A673 (cell line): ENCODE measurements around the gene SYCE1.
"Not testable (repeated sequence)": the region's sequence is repeated elsewhere in the genome, so short reads cannot be mapped to it uniquely, and the experiment has no call there.

Experiments used
- CTCF ChIP-seq: fragments of 300-800, 200-600 bp; sonication (generic); conservative IDR thresholded peaks from 2 replicates; pipeline ENCODE4 v1.5.1; 2017; ENCODE audit warnings: low read depth, mild to moderate bottlenecking, antibody characterized with exemption, low read length, moderate library complexity, mixed read lengths
- EZH2 ChIP-seq: fragments of 200-600 bp; sonication (generic); IDR thresholded peaks from 2 replicates; pipeline ENCODE4 v1.6.1; 2017; ENCODE audit warnings: borderline replicate concordance, low read depth, mild to moderate bottlenecking, mixed read lengths, antibody characterized with exemption, low read length; ENCODE audit not compliant: poor library complexity, severe bottlenecking

- TF ChIP-seq CTCF, EZH2: not testable (repeated sequence)
These were observed 38.1 kb upstream of the SYCE1 start for GRCh38 chr10:133603434-133603833.
